Measurements from ENCODE around the gene ZFPM1.

- TF ChIP-seq CTCF (IDR thresholded peaks at IDR 0.05), result no peak
- TF ChIP-seq POLR2AphosphoS5 (IDR thresholded peaks at IDR 0.05), result no peak
- no peak for TF ChIP-seq POLR2A (IDR thresholded peaks at IDR 0.05)
Observed at GRCh38 chr16:88511060-88511459, 58.0 kb downstream of the ZFPM1 start.
